MG63 (cell line): Measurements from ENCODE around the gene AGAP3. TPM values are rescaled to one million over a fixed set of nuclear protein-coding genes. Genes with fewer than 3 reads are reported as not detected.

Source experiments
- DNase-seq: peaks from one replicate; pipeline ENCODE4 v3.0.0-alpha.2; 2020
- H3K27me3 ChIP-seq: fragments of 250-450 bp; sonication (Bioruptor Pico); 2 replicates; pipeline ENCODE4 v1.5.1; 2020; ENCODE audit warnings: mild to moderate bottlenecking, moderate library complexity
- H3K36me3 ChIP-seq: fragments of 250-450 bp; sonication (Bioruptor Pico); 2 replicates; pipeline ENCODE4 v1.5.1; 2020; ENCODE audit warnings: mild to moderate bottlenecking, moderate library complexity
- H3K4me3 ChIP-seq: fragments of 250-450 bp; sonication (Bioruptor Pico); 2 replicates; pipeline ENCODE4 v1.5.1; 2020; ENCODE audit warnings: mild to moderate bottlenecking, moderate library complexity
- H3K9me3 ChIP-seq: fragments of 250-450 bp; sonication (Bioruptor Pico); 2 replicates; pipeline ENCODE4 v1.5.1; 2020; ENCODE audit warnings: mild to moderate bottlenecking, moderate library complexity
- total RNA-seq: library from RNA; depleted of rRNA; stranded (reverse); fragments of >200 nt; shearing (Covaris generic); gene quantifications from 2 replicates; pipeline ENCODE4 v1.2.3, GENCODE V29; 2014; ENCODE audit warnings: low replicate concordance

AGAP3 gene
- total RNA-seq, 1 experiment from 2014 or later = 35.1 TPM

DNA sequence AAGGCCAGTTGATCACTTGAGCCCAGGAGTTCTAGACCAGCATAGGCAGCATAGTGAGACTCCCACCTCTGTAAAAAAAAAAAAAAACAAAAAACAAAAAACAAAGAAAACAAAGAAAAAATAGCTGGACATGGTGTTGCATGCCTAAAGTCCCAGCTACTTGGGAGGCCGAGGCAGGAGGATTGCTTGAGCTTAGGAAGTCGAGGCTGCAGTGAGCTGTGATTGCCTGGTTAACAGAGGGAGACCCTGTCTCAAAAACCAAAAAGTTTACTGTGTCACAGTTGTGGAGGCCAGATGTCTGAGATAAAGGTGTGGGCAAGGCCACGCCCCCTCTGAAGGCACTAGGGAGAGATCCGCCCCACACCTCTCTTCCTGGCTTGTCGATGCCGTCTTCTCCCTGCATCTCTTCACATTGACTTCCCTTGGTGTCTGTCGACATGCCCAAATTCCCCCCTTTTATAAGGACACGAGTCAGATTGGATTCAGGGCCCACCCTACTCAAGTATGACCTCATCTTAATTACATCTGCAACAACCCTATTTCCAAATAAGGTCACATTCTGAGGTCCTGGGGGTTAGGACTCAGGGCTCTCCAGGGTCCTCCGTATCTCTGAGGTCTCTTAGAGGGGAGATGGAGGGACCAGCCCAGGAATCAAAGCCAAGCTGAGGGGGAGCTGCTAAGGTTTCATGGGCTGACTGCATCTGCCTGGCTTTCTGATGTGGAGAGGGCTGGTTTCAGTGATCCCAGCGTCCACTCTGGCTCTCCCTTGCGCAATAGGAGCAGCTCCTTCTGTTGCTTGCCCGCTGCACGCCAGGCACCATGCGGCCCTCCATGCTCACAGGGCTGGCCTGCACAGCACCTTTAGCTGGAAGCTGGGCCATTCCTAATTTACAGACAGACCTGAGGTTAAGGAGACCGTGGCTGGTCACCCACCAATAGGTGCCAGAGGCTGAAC is 23.1 kb downstream of the AGAP3 start:
- Histone ChIP-seq H3K36me3 (no peaks in the 10 kb centered on the region; the same call in 1 of the 2 replicates), H3K4me3 (no peak overlapping the region), H3K9me3 (no peaks in the 10 kb centered on the region), H3K27me3 (no peaks in the 10 kb centered on the region)
- DNase-seq = no peak

GRCh38 chr7:151110236-151110940 is 24.1 kb downstream of the AGAP3 start:
- Histone ChIP-seq H3K27me3 (no peaks in the 10 kb centered on the region), H3K4me3 (no peak overlapping the region), H3K36me3 (no peaks in the 10 kb centered on the region; the same call in 1 of the 2 replicates), H3K9me3 (no peaks in the 10 kb centered on the region)
- no peak for DNase-seq

GRCh38 chr7:151110941-151111645 is 24.8 kb downstream of the AGAP3 start:
- H3K36me3 ChIP-seq = no peaks in the 10 kb centered on the region; the same call in 1 of the 2 replicates
- H3K4me3 ChIP-seq = no peak overlapping the region
- H3K27me3 ChIP-seq = no peaks in the 10 kb centered on the region
- DNase-seq = peak; percentile 46
- H3K9me3 ChIP-seq = no peaks in the 10 kb centered on the region

DNA sequence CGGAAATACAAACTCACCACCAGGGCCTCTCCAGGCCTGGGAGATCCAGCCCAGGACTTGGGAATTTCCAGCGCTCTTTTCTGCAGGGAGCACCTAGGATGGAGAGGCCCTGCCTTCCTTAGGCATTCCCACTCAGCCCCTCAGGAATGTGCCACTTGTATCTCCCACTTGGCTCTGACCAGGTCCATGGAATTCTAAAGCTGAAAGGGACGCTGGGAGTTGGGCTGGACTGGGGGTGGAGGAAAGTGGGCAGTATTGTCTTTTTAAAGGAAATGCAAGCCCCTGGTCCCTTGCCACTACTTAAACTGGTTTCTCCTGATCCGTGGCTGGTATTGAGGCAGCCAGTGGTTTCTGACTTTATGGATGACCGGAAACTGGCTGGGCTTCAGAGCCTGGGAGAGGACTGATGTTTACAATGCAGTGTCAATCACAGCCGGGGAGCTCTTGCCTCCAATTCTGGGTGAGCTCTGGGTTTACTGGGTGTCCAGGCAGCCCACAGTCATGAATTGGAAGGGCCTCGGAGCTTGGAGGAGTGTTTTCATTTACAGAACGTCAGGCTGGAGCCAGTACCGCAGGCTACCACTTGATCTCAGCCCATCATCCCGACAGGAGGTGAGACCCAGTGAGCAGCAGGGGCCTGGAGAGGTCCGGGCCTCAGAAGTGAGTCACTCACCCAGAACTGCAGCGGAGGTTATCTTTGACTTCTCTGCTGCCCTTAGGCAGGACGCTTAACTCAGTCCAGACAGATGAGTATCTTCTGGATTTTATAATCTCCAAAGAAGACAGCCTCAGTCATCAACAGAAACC is 27.3 kb downstream of the AGAP3 start:
- Histone ChIP-seq H3K9me3 (no peaks in the 10 kb centered on the region), H3K4me3 (no peak overlapping the region), H3K36me3 (no peaks in the 10 kb centered on the region; the same call in 1 of the 2 replicates), H3K27me3 (no peaks in the 10 kb centered on the region)
- peak; percentile 72 for DNase-seq

DNA sequence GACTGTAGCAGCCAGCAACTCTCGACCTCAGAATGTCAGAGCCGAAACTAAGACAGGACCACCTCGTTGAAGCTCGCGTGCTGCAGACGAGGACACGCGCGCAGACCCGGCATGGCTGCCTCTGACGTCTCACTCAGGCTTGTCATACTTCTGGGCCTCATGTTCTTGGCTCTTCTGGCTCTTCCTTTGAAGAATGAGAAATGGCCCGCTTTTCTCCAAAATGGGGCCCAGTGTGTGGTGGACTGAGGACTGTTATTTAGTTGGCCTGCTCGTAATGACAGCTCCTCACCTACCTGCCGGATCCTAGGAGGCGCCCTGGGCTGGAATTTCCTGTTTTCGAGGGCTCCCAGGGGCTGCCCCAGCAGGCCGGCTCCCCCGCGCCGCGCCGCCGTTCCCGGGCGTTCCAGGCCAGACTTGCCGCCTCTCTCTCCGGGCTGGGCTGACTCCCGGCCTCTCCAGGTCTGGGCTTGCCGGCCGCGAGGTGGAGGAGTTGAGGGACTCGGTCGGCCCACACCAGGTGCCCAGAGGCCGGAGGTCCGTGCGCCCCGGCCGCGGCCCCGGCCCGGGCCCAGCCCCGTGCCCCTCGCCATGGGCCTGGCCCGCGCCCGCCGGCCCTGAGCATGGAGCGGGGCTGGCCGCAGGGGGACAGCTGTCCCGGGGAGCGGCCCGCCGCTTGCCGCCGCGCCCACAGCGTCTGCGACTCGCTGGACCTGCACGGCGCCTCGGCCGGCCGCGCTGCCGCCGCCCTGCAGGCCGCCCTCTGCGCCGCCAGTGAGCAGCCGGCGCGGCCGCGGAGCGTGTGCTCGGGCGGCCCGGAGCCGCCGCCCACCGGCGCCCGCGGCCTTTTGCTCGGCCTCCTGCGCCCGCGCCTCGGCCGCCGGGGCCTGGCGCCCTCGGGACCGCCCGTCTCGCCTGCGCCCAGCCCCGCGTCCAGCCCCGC is 28.1 kb downstream of the AGAP3 start:
- H3K4me3 ChIP-seq = no peak overlapping the region
- no peaks in the 10 kb centered on the region for H3K27me3 ChIP-seq
- no peak for DNase-seq
- no peaks in the 10 kb centered on the region for H3K9me3 ChIP-seq
- no peaks in the 10 kb centered on the region; the same call in none of the 2 replicates for H3K36me3 ChIP-seq

DNA sequence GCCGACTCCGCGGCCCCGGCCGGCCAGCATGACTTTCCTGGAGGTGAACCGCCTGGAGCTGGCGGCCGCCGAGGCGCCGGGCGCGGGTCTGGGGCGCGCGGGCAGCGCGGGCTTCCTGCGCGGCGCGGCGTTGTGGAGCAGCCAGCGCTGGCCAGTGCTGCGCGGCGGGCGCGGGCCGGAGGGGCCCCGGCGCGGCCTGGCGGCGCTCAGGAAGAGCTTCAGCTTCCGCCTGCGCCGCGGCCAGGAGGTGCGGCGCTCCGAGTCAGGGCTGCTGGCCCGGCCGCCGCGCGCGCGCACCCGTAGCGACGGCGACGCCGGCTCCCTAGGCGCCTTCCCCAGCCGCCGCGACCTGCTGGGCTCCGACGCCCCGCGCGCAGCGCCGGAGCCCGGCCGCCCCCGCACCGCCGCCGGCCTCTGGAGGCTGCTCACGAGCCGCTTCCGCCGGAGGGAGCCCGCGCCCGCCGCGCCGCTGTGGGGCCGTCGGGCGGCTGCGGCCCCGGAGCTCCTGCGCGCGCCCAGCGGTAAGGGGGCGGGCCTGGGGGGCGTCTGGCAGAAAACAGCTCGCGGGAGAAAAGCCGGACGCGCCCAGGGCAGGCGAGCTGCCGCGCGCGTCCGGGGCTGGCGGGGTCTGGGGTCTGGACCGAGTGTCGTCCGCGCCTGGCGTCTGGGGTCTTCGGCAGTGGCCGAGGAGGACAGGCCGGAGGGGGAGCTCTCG is 29.0 kb downstream of the AGAP3 start:
- no peak overlapping the region for H3K4me3 ChIP-seq
- H3K9me3 ChIP-seq = no peaks in the 10 kb centered on the region
- no peaks in the 10 kb centered on the region for H3K27me3 ChIP-seq
- peaks cover 3% of the 10 kb centered on the region for H3K36me3 ChIP-seq
- no peak for DNase-seq

DNA sequence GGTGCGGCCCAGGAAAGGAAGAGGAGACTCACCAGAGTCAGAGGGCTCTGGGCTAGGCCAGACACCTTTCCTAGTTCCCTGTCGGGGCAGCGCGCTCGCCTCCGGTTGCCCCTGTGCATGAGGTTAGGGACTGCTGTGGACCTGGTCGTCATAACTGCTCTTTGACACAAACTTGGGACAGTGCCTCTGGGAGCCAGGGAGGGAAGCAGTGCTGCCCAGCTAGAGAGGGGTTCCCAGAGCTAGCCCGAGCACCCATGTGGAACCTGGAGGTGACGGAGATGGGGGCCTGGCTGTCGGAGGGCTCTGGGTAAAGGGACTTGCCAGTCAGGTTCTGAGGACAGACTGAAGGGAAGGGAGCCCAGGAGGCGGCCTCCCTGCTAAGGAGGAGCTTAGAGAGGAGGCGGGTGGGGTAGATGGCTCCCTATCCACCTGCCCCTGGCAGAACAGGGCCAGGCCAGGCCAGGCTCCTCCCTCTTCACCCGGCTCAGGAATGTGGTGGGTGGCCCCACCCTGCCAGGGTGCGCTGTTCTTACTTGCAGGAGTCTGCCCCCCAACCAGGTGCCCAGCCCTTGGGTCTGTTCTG is 29.7 kb downstream of the AGAP3 start:
- H3K4me3 ChIP-seq = no peak overlapping the region

DNA sequence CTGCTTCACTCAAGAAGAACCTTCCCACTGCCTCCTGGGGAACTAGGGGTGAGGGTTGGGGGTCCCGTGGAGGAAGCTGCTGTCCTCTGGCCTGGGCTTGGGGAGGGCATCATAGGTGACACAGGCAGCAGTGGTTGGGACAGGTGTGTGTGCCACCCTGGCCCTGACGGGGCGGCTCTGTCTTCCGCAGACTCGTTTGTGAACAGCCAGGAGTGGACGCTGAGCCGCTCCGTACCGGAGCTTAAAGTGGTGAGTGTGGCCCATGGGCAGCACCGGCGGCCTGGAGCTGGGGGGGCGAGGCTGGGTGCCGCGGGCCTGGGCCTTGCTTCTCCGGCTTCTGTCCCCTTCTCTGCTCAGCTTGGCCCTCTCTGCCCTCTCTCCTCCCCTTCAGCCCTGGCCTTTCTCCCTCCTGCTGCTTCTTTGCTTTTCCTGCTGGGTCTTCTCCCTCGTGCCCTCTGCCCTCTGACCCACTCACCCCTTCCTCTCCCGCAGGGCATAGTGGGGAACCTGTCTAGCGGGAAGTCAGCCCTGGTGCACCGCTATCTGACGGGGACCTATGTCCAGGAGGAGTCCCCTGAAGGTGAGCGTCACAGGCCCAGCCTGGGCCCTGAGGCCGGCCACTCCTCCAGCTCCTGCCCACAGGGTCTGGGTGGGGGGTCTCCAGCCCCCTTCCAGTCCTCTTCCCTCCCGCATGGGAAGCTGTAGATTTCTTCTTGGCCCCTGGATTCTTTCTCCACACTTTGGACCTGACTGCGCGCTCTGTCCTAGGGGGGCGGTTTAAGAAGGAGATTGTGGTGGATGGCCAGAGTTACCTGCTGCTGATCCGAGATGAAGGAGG is 30.5 kb downstream of the AGAP3 start:
- no peaks in the 10 kb centered on the region for H3K9me3 ChIP-seq
- no peak overlapping the region for H3K4me3 ChIP-seq
- DNase-seq = no peak
- H3K27me3 ChIP-seq = no peaks in the 10 kb centered on the region
- peaks cover 3% of the 10 kb centered on the region for H3K36me3 ChIP-seq

More for the DNA sequence above, 29.7 kb downstream of the AGAP3 start:
- Histone ChIP-seq H3K36me3 (peaks cover 3% of the 10 kb centered on the region), H3K9me3 (no peaks in the 10 kb centered on the region), H3K27me3 (no peaks in the 10 kb centered on the region)
- DNase-seq = no peak

DNA sequence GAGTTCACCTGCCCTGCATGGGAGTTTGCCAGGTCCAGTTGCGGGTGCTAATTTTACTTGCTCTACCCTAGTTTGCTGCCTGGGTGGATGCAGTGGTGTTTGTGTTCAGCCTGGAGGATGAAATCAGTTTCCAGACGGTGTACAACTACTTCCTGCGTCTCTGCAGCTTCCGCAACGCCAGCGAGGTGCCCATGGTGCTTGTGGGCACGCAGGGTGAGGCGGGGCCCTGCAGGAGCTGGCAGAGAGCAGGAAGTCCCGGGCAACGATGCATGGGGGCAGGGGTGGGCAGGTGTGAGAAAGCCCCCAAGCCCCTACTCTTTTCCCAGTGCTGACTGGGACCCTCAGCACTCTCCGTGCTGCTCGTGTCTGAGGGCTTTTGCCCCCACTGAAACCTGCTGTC is 31.3 kb downstream of the AGAP3 start:
- Histone ChIP-seq H3K9me3 (no peaks in the 10 kb centered on the region), H3K36me3 (peaks cover 3% of the 10 kb centered on the region), H3K4me3 (no peak overlapping the region), H3K27me3 (no peaks in the 10 kb centered on the region)
- no peak for DNase-seq

DNA sequence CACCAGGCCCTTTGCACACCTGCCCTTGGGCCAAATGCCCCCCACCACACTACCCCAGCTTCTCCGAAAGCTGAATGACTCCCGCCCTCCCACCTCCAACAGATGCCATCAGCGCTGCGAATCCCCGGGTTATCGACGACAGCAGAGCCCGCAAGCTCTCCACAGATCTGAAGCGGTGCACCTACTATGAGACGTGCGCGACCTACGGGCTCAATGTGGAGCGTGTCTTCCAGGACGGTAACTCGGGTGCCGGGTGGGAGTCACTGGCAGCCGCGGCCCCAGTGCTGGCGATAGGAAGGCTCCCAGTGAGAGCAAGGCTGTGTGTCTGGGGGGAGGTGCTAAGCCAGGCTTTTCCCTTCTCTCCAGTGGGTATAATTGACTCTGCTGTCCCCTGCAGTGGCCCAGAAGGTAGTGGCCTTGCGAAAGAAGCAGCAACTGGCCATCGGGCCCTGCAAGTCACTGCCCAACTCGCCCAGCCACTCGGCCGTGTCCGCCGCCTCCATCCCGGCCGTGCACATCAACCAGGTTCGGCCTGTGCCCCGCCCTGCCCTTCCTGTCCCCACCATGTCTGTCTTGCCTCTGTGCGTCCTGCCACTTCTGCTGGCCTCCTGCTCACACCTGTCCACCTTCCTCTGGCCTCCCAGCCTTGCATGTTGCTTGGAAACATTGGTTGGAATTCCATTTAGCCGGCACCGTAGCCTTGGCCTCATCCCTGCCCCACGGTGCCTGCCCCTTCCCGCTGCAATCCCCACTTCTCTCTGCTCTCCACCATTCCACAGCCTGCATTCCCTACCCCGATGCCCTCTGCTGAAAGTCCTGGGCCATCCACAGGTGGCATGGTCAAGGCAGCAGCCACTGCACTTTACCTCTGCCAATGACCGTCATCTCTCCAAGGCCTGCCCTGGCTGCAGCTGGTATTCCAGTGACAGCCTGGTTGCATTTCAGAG is 32.1 kb downstream of the AGAP3 start:
- DNase-seq = no peak
- Histone ChIP-seq H3K36me3 (peaks cover 3% of the 10 kb centered on the region), H3K9me3 (no peaks in the 10 kb centered on the region), H3K27me3 (no peaks in the 10 kb centered on the region), H3K4me3 (no peak overlapping the region)

GRCh38 chr7:151119055-151119415 is 32.8 kb downstream of the AGAP3 start:
- Histone ChIP-seq H3K4me3 (no peak overlapping the region), H3K36me3 (peaks cover 6% of the 10 kb centered on the region), H3K9me3 (no peaks in the 10 kb centered on the region), H3K27me3 (no peaks in the 10 kb centered on the region)
- DNase-seq = no peak

GRCh38 chr7:151119902-151120301 is 33.6 kb downstream of the AGAP3 start:
- no peaks in the 10 kb centered on the region for H3K27me3 ChIP-seq
- DNase-seq = no peak
- H3K36me3 ChIP-seq = peaks cover 13% of the 10 kb centered on the region
- no peak overlapping the region for H3K4me3 ChIP-seq
- H3K9me3 ChIP-seq = no peaks in the 10 kb centered on the region

DNA sequence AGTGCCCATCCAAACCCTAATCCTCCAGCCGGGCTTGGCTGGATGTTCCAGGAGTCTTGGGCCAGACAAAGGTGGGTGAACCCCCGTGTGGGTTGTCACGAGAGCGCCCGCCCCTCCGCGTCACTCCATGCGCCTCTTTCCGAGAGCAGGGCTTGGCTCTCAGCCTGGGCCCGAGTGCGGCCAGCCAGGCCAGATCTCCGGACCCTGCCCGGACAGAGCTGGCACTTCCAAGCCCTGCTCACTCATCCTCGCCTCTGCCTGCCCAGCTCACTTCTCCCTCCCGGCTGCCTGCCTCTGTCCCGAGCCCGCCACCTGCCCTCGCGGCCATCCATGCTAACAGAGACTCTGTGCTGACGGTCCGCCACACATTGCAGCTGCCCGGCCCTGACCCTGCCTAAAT is 34.6 kb downstream of the AGAP3 start:
- H3K27me3 ChIP-seq = no peaks in the 10 kb centered on the region
- no peak overlapping the region for H3K4me3 ChIP-seq
- H3K9me3 ChIP-seq = no peaks in the 10 kb centered on the region
- peaks cover 13% of the 10 kb centered on the region for H3K36me3 ChIP-seq
- no peak for DNase-seq
